ENCODE measurements around the gene SMCO4. TPM values are rescaled to one million over a fixed set of nuclear protein-coding genes. Genes with fewer than 3 reads are reported as not detected.

SMCO4 gene
- total RNA-seq, 2 donors from 2014 or later, result 9.7 to 80.1 TPM

GRCh38 chr11:93569496-93569895, 26.3 kb upstream of the SMCO4 start:
- DNase-seq (ENCODE audit: low spot score), result no peak
- no peak overlapping the region for H3K27ac ChIP-seq
- no peak overlapping the region for H3K4me3 ChIP-seq
- H3K9me3 ChIP-seq, result no peaks in the 10 kb centered on the region
- H3K36me3 ChIP-seq, result no peaks in the 10 kb centered on the region
- TF ChIP-seq CTCF (IDR thresholded peaks at IDR 0.05), result no peak
- no peak for ATAC-seq (ENCODE audit: insufficient number of reproducible peaks, low FRiP score, low read depth)
- H3K27me3 ChIP-seq (replicated peaks; ENCODE audit: insufficient read depth), result no peaks in the 10 kb centered on the region
- peaks cover 2 to 10% of the 10 kb centered on the region in 2 donors for H3K4me1 ChIP-seq (ENCODE audit: control insufficient read depth in 1 of 2, low read depth in 2 of 2)

GRCh38 chr11:93568726-93569125, 25.5 kb upstream of the SMCO4 start:
- H3K27me3 ChIP-seq (replicated peaks; ENCODE audit: insufficient read depth), result no peaks in the 10 kb centered on the region
- no peaks in the 10 kb centered on the region for H3K9me3 ChIP-seq
- peaks cover 2 to 10% of the 10 kb centered on the region in 2 donors for H3K4me1 ChIP-seq (ENCODE audit: control insufficient read depth in 1 of 2, low read depth in 2 of 2)
- TF ChIP-seq CTCF (IDR thresholded peaks at IDR 0.05), result no peak
- H3K27ac ChIP-seq, result no peak overlapping the region
- H3K4me3 ChIP-seq, result no peak overlapping the region
- ATAC-seq (ENCODE audit: insufficient number of reproducible peaks, low FRiP score, low read depth), result no peak
- DNase-seq (ENCODE audit: low spot score), result no peak
- H3K36me3 ChIP-seq, result no peaks in the 10 kb centered on the region

GRCh38 chr11:93567401-93567895, 24.3 kb upstream of the SMCO4 start:
- Histone ChIP-seq H3K27me3 (replicated peaks; ENCODE audit: insufficient read depth) (no peaks in the 10 kb centered on the region), H3K4me3 (no peak overlapping the region), H3K4me1 (ENCODE audit: control insufficient read depth in 1 of 2, low read depth in 2 of 2) (peaks cover 2 to 10% of the 10 kb centered on the region in 2 donors), H3K36me3 (no peaks in the 10 kb centered on the region), H3K9me3 (no peaks in the 10 kb centered on the region), H3K27ac (peak overlapping the region; percentile 39 to 65)
- ATAC-seq (ENCODE audit: insufficient number of reproducible peaks, low FRiP score, low read depth) (peak; percentile 95), DNase-seq (ENCODE audit: low spot score) (peak; percentile 77)
- TF ChIP-seq CTCF (IDR thresholded peaks at IDR 0.05), result no peak

GRCh38 chr11:93564895-93565294, 21.7 kb upstream of the SMCO4 start:
- no peak for TF ChIP-seq CTCF (IDR thresholded peaks at IDR 0.05)

GRCh38 chr11:93563857-93564256, 20.7 kb upstream of the SMCO4 start:
- no peaks in the 10 kb centered on the region for H3K9me3 ChIP-seq
- TF ChIP-seq CTCF (IDR thresholded peaks at IDR 0.05), result no peak
- no peak overlapping the region for H3K27ac ChIP-seq
- no peaks in the 10 kb centered on the region for H3K36me3 ChIP-seq
- H3K4me1 ChIP-seq (ENCODE audit: control insufficient read depth in 1 of 2, low read depth in 2 of 2), result peaks cover 2 to 10% of the 10 kb centered on the region in 2 donors
- DNase-seq (ENCODE audit: low spot score), result no peak
- H3K27me3 ChIP-seq (replicated peaks; ENCODE audit: insufficient read depth), result no peaks in the 10 kb centered on the region
- H3K4me3 ChIP-seq, result no peak overlapping the region
- no peak for ATAC-seq (ENCODE audit: insufficient number of reproducible peaks, low FRiP score, low read depth)

More at GRCh38 chr11:93564895-93565294, 21.7 kb upstream of the SMCO4 start:
- Histone ChIP-seq H3K36me3 (no peaks in the 10 kb centered on the region), H3K4me3 (no peak overlapping the region), H3K27ac (no peak overlapping the region), H3K4me1 (ENCODE audit: control insufficient read depth in 1 of 2, low read depth in 2 of 2) (peaks cover 2 to 10% of the 10 kb centered on the region in 2 donors), H3K27me3 (replicated peaks; ENCODE audit: insufficient read depth) (no peaks in the 10 kb centered on the region), H3K9me3 (no peaks in the 10 kb centered on the region)
- ATAC-seq (ENCODE audit: insufficient number of reproducible peaks, low FRiP score, low read depth) (no peak), DNase-seq (ENCODE audit: low spot score) (no peak)

All from thoracic aorta (tissue), 2 donors.